Measurements from ENCODE around the gene IP6K1.

The IP6K1 gene

GRCh38 chr3:49722896-49723295 lies 63.4 kb downstream of the IP6K1 start:
- no peak for DNase-seq

DNA sequence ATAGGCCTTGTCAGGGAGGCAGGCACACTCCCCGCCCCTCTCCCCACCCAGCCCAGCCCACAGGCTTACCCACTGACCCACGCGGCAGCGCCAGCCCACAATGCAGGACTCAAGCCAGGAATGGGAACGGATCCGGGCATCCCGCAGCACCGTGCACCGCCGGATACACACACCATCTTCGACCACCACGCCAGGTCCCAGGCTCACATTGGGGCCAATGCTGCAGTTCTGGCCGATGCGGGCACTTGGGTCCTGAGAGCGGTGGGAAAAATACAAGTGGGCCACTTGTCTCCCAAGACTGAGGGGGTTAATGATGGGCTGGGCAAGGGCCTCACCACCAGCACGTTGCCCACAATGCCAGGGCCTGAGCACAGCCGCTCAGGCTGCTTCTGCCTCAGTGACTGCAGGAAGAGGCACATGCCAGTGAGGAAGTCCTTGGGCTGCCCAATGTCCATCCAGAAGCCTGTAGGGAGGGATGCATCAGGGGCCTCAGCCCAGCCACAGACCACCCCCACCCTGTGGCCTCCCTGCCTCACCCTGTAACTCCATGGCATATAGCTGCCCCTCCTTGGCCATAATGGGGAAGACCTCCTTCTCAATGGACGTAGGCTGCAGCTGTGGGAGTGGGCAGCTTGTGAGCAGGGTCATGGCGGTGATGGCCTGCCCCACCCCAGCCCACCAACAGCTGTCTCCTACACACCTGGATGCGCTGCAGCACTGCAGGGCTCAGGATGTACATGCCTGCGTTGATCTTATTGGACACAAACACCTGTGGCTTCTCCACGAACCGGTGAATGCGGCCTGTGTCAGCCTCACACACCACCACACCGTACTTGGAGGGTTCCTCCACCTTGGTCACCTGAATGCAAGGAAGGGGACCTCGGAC lies 64.2 kb downstream of the IP6K1 start:
- no peak for DNase-seq

GRCh38 chr3:49721596-49721895 lies 64.8 kb downstream of the IP6K1 start:
- no peak for DNase-seq

DNA sequence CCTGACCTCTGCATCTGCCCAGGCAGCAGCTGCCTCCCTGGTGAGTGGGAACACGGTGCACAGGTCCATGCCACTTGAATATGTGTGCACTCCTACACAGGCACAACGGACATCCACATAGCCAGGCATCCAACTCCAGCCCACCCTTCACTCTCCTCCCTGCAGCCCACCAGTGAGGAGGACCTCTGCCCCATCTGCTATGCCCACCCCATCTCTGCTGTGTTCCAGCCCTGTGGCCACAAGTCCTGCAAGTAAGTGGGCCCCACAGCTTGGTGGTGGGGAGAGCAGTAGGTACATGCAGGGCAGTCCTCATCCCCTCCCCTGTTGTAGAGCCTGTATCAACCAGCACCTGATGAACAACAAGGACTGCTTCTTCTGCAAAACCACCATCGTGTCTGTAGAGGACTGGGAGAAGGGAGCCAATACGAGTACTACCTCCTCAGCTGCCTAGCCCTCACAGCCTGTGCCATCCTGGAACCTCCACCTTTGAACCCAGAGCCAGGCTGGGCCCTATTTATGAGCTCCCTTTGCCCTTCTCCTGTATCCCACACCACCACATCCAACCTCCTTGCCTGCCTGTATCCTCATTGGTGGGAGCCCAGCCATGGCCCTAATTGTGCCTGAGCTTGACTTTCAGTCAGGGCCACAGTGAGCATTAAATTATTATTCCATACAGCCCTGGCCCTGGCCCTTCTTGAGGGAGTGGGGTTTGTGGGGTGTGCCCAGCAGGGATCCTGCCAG lies 65.3 kb downstream of the IP6K1 start:
- no peak for DNase-seq

- DNase-seq, result peak; percentile 91
These were observed 67.0 kb downstream of the IP6K1 start, which contains the start of gene AMIGO3 for GRCh38 chr3:49719214-49719884. TSS of gene AMIGO3 (minus strand) at chr3:49719684. CDS start at chr3:49719465, 219 bp downstream.

GRCh38 chr3:49718858-49719213 lies 67.5 kb downstream of the IP6K1 start:
- no peak for DNase-seq

DNA sequence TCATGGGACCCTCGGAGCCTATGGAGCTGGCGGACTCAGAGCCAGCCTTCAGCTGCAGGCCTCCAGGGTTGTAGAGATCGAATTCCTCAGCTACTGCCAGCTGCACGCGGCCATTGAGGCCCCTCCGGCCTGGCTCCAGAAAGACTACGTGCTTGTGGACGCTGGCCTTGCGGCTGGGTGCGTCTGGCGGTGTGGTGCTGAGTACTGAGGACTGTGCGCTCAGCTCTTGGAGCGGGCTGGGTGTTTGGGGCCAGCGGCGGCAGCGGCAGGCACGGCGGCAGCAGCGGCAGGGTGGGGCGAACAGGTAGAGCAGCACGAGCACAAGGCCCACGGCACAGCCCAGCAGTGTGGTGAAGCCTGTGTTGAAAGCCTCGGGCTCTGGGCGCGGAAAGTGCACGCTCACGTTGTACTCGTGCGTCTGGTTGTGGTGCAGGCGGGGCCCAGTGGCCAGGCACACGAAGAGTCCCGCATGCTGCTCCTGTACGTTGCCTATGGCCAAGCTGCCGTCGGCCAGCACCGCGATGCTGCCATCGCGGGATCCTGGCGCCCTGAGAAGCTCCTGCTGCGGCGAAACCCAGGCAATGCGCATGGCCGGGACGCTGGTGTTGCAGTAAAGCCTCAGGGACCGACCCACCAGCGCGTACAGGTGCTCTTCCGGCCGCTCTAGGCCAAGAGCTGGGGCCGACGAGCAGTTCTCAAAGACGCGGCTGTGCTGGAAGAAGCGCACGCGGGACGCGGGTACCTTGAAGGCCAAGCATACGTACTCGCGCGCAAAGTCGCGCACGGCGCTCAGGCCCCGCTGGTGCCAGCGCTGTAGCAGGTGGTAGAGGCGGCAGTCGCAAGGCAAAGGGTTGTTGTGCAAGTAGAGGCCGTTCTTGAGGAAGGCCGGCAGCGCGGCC lies 68.1 kb downstream of the IP6K1 start:
- no peak for DNase-seq

- DNase-seq, result no peak
These were observed 69.0 kb downstream of the IP6K1 start for GRCh38 chr3:49717211-49717958.

DNA sequence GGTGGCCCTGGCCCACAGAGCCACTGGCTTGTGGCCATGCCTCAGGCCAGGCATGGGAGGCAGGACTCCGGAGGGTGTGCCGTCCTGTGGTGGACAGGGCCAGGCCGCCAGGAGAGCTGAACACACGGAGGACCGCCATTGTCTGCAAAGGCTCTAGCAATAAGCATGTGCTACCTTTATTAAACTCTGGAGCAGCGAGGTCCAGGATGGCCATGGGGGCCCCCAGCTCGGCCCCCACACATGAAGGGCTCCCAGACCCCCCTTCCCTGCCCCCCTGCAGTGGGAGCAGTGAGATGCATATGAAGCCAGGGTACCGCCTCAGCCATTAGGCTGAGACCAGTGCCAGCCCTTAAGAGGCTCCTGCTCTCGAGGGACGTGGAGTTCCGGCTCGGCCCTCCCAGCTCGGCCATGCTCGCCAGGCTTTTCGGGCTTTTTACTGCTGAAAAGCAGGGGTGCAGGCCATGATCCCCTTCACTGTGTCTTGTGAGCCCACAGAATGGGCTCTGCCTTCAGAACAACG lies 69.6 kb downstream of the IP6K1 start:
- DNase-seq, result no peak

GRCh38 chr3:49716169-49716568 lies 70.2 kb downstream of the IP6K1 start:
- no peak for DNase-seq

GRCh38 chr3:49715611-49716121 lies 70.7 kb downstream of the IP6K1 start:
- DNase-seq, result no peak

GRCh38 chr3:49714728-49715550 lies 71.4 kb downstream of the IP6K1 start:
- DNase-seq, result no peak

DNA sequence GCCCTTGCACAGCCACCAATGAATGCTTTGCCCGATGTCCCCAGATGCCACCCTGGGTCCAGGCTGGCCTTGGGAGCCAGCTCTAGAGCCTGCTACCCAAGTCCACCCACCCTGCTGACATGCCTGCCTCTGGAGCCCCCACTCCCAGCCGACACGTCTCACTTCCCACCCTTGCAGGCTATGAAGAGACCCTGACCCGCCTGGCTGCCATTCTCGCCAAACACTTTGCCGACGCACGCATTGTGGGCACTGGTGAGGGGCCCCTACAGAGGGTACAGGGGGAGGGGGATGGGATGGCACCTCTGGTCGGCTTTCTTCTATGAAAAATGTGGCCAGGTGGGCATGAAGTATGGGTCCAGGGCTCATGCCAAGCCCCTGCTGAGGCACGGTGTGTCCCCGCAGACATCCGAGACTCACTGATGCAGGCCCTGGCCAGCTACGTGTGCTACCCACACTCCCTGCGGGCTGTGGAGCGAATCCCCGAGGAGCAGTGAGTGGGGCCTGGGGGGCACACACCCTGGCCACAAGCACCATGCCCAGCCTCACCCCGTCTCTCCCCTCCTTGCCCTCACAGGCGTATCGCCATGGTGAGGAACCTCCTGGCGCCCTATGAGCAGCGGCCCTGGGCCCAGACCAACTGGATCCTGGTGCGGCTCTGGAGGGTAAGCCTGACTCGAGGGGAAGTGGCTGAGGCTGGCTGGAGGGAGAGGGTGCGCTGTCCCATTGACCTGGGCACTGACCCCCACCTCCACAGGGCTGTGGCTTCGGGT lies 72.8 kb downstream of the IP6K1 start:
- no peak for DNase-seq

GRCh38 chr3:49712631-49713317 lies 73.6 kb downstream of the IP6K1 start:
- DNase-seq, result no peak

- no peak for DNase-seq
These were observed 74.2 kb downstream of the IP6K1 start for GRCh38 chr3:49712166-49712565.

GRCh38 chr3:49711489-49711888 lies 74.9 kb downstream of the IP6K1 start:
- no peak for DNase-seq

GRCh38 chr3:49709852-49710251 lies 76.5 kb downstream of the IP6K1 start:
- DNase-seq, result no peak

- no peak for DNase-seq
These were observed 79.2 kb downstream of the IP6K1 start for GRCh38 chr3:49707113-49707480.

- DNase-seq, result no peak
These were observed 79.8 kb downstream of the IP6K1 start for GRCh38 chr3:49706456-49707112.

Measured in CD4-positive, alpha-beta T cell treated with Interleukin-10 for 1 hour (primary cell).